ENCODE results near the gene CEP89.
"Not testable (repeated sequence)": the region's sequence is repeated elsewhere in the genome, so short reads cannot be mapped to it uniquely, and the experiment has no call there.

CEP89 gene

DNA sequence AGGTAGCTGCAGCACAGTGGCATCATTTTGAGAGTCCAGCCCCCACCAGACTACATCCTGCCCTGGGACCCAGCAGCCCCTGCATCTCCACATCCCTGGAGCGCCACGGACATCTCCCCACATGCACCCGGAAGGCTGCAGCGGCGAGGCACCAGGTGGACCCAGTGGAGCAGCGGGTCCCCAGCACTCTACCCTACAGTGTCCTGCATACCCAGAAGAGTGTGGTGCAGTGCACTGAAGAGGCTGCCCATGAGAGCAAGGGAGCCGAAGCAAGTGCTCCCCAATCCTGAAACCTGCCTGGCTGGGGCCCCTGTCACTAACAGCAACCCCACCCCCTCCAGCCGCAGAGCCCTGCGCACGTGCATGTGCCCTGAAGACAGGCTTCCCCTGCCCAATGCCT is 80.9 kb downstream of the CEP89 start:
- no peak for DNase-seq

- no peak for DNase-seq
These were observed 81.4 kb downstream of the CEP89 start for GRCh38 chr19:32890326-32890725.

- DNase-seq, result no peak
These were observed 82.4 kb downstream of the CEP89 start for GRCh38 chr19:32889137-32889934.

DNA sequence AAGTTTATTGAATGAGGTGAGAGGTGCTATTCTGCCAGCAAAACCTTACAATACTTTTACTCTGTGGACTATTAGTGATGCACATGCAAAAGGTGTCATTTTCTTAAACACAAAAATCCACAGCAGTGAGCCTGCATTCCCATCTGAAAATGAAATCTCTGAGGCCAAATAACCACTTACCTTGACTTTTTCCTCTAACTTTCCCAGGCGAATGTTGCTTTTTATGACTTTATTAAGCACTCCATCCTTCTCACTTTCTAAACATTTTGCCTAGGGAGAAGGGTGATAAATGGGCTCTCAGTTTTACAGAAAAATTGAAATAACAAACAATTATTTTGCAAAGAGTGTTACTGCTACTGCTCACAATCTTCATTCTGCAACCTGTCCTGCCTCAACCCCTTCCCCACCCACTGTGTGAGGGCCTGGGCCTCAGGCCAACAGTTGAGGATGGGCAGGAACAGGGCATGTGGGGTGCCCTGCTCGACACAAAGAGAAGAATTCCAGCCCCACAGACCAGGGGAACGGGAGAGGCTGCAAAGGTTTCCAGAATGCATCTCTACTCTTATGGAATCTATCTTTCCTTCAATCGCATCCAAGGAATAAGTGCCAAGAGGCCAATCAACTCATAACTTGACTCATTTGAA is 84.1 kb downstream of the CEP89 start:
- DNase-seq, result no peak

- DNase-seq, result no peak
These were observed 85.5 kb downstream of the CEP89 start for GRCh38 chr19:32886241-32886640.

- DNase-seq, result not testable (repeated sequence)
These were observed 86.5 kb downstream of the CEP89 start for GRCh38 chr19:32885255-32885654.

GRCh38 chr19:32881766-32882165 is 90.0 kb downstream of the CEP89 start:
- peak in 2 of 3 experiments; percentile 2 to 20 for DNase-seq

- DNase-seq, result no peak
These were observed 91.1 kb downstream of the CEP89 start for GRCh38 chr19:32880622-32881021.

DNA sequence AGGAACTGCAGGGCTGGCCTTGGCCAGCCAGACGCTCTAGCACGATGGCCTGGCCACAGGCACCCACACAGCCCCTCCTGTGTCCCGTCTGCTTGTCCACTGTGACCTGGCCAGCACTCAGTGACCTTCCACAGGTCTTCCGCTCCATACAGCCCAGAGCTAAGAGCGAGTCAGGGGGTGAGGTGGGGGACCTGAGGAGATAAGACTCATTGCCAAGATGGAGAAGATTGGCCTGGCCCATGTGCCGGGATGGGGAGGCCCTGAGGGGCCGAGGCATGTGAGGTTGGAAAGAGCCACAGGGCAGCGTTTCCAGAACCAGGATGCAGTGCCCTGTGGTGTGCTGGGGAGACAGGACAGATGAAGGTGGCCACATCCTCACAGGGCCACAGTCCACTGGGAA is 92.0 kb downstream of the CEP89 start:
- DNase-seq, result no peak

DNA sequence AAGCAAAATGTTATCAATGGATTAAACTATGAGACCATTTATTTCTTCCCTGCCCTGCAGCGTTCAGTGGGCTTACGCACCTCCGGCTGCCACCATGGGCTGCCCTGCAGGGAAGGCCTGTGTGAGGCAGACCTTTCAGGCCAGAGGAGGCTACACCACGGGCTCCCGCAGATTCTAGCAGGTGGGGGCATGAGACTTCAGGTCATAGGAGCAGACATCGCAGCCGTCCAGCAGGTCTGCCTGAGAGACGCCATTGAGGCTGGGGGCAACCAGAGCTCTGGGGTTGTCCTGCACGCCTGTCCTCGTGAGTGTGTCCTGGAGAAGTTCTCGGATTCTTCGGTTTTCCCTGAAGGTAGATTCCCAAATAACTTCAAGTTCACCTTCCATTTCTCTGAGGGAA is 92.8 kb downstream of the CEP89 start:
- no peak for DNase-seq

GRCh38 chr19:32877977-32878745 is 93.6 kb downstream of the CEP89 start:
- DNase-seq, result no peak

DNA sequence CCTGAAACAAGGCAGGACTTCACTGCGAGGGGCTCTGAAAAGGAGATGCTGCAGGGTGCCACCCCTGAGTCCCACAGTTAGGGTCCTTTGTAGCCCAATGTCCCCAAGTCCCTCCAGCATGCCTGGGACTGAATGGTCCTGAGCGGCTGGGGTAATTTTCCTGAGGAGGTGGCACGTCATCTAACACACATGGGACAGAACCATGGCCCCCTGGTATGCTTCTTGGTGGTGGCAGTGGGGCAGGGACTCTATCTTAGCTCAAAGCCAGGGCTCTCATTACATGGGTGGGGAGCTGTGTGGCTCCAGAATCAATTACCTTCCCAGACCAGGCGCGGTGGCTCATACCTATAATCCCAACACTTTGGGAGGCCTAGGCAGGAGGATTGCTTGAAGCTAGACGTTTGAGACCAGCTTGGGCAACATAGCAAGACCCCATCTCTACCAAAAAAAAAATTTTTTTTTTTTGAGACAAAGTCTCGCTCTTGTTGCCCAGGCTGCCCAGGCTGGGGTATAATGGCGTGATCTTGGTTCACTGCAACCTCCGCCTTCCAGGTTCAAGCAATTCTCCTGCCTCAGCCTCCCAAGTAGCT is 94.3 kb downstream of the CEP89 start:
- no peak for DNase-seq

DNA sequence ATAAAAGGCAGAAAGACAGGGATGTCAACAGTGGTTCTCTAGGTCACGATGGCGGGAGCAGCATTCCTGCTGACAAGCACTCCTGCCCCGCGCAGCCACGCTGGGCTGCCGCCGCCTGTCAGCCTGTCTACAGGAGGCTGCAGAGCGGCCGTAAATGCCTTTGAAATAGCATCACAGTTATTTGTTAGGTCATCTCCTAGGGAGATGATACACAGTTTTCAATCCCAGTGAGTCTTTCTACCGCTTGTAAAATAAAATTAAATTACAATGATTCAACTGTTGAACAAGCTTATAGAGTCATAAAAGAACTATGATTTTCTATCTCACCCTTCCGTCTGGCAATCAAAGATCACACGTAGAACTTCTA is 94.9 kb downstream of the CEP89 start:
- DNase-seq, result no peak

GRCh38 chr19:32876236-32876918 is 95.4 kb downstream of the CEP89 start:
- DNase-seq, result no peak

GRCh38 chr19:32875428-32875827 is 96.3 kb downstream of the CEP89 start:
- DNase-seq, result no peak

DNA sequence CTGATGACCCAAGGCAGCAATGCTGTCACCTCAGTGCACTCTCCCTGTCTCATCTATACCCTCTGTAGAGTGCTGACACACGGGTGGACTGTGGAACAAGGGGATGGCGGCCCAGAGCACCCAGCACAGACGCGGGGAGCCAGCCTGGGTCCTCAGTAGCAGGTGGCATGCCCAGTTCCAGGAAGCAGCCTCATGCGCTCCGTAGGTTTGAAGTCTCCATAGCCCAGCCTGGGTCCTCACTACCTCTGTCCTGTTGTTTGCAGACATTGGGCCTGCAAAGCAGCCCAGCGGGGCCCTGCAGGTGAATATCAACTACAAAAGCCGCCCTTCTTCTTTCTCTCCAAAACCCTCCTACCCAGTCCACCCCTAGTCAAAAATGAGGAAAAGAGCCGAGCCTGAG is 97.2 kb downstream of the CEP89 start:
- DNase-seq, result no peak

DNA sequence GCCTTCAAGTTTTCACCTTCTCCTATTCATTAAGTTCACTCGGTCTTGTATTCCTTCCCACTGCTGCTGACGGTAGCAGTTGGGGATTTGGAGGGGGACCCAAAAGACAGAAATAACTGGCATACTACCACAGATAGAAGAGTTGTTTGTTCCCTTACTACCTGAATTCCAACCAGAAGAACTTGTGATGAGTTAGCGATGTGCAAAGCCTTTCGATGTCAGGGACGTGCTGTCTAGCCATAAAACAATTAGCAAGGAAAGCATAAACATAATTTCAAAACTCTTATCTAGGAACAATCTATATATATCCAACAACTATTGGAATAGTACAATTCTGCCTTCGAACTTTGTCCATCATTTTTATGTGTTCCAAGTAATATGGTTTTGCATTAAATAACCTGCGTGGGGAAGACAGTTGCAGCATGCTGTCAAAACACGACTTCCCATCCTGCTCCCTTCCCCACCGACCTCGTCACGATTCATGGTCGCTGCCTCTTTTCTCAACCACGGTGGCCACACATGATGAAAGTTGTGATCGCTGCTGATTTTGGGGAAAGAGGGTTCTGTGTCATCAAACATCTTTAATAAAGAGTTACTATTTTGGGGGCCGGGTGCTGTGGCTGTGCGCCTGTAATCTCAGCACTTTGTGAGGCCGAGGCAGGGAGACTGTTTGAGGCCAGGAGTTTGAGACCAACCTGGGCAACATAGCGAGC is 98.4 kb downstream of the CEP89 start:
- DNase-seq, result no peak

- DNase-seq, result no peak
These were observed 99.4 kb downstream of the CEP89 start for GRCh38 chr19:32872391-32872790.

GRCh38 chr19:32870981-32871451 is 100.7 kb downstream of the CEP89 start:
- no peak for DNase-seq

DNA sequence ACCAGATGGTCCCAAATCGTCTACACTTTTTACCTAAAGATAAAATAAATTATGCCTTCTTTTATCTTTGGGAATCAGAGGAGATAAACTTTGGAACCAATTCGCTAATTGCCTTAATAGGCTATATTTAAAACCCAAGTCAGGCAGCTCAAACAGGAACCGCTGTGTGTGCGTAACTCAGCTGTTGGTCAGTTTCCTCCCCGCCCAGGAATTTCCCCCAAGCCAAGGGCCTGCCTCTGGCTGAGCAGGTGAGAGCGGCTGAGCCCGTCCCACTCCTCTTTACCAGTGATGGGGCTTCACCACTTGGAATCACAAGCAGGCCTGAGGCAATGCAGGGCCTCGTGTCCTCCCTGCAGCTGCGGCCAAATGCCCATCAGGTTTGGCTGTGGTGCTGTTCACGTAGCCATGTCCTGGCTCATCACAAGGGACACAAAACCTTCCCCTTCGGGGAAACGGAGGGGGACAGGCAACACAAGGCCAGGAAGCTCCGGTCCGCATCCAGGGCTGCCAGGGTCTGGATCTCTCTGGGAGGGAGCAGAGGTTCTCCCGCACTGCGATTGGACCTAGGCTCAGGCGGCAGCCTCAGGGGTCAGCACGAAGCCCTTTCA is 101.7 kb downstream of the CEP89 start:
- DNase-seq, result peak in 2 of 3 experiments; percentile 1 to 3

DNA sequence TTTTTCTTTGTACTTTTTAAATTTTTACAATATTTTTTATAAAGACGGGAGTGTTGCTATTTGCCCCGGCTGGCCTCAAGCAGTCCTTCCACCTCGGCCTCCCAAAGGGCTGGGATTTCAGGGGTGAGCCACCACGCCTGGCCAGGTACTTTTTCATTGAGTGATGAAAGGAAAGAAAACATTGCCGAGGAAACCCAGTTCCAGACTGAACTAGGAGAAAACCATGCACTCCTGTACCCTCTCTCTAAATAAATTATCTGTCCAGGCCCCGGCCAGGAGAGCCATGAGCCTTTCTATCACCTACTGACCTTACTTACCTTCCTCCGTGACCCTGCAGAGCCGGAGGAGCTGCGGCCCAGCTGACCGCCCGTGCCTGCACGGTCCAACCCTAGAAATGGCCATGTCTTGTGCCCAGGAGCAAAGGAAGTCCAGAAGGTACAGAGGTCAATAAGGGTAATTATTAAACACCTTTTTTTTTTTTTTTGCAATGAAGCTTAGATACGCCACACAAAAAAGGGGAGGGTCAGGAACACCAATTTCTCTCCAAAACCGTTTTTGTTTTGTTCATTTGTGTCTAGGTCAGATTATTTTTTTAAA is 102.3 kb downstream of the CEP89 start, which contains the start of gene SLC7A9:
SLC7A9 (minus strand) TSS at position 399 of the 597 bp plus-strand sequence. CDS start 1,233 bp downstream, outside the sequence.
- no peak for DNase-seq
